Activated T-cell treated with anti-CD3 and anti-CD28 coated beads, Interleukin-2, amount 50 U/mL, for 4 hours (primary cell): Measurements from ENCODE around the gene SOX5. TPM values are rescaled to one million over a fixed set of nuclear protein-coding genes. Genes with fewer than 3 reads are reported as not detected.

Source experiments
- ATAC-seq, 2 donors: fragments of 200-7000 bp; cut with Tn5 transposase; one replicate each; pipeline ENCODE4 v1.10.0; 2021
- DNase-seq: peaks from one replicate; pipeline ENCODE4 v3.0.0-alpha.2; 2020
- H3K27me3 Mint-ChIP-seq: one replicate; pipeline ENCODE4 v1.8.0; 2021; ENCODE audit warnings: low read depth, mixed read lengths
- H3K36me3 Mint-ChIP-seq: one replicate; pipeline ENCODE4 v1.8.0; 2022; ENCODE audit warnings: mixed read lengths; ENCODE audit not compliant: insufficient read depth
- H3K4me1 Mint-ChIP-seq: one replicate; pipeline ENCODE4 v1.8.0; 2021; ENCODE audit warnings: low read depth, mixed read lengths
- H3K4me3 Mint-ChIP-seq: one replicate; pipeline ENCODE4 v1.8.0; 2021; ENCODE audit warnings: mild to moderate bottlenecking, moderate library complexity, mixed read lengths
- H3K9me3 Mint-ChIP-seq: one replicate; pipeline ENCODE4 v1.8.0; 2021; ENCODE audit warnings: mixed read lengths
- total RNA-seq, 3 donors: library from RNA; stranded (reverse); gene quantifications; one replicate each; pipeline ENCODE4 v1.2.1, GENCODE V29; 2021

SOX5 gene
- total RNA-seq, 3 donors from 2014 or later, result 0.15 to 1.7 (median 0.34) TPM

DNA sequence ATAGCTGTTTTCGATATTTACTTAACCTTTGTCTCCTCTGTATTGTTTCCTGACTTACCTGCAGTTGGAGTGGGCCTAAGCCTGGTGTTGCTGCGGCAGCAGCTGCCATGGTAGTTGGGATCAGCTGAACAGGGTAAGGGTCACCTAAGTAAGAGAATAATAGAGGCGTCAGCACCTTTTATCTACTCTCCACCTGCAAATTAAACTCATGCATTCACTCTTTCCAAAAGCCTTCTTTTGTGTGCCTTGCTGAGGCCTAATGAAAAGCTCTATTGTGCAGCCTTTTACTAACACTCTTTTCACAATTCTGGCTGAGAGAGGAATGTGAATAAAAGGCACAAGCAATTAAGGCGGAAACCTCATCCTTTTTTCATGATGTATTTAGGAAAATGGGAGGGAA is 308.7 kb downstream of the SOX5 start:
- Mint-ChIP-seq H3K9me3 (peaks cover 9% of the 10 kb centered on the region), H3K36me3 (no peaks in the 10 kb centered on the region), H3K4me3 (no peak overlapping the region), H3K4me1 (no peaks in the 10 kb centered on the region), H3K27me3 (no peaks in the 10 kb centered on the region)
- DNase-seq (no peak), ATAC-seq (no peak)

DNA sequence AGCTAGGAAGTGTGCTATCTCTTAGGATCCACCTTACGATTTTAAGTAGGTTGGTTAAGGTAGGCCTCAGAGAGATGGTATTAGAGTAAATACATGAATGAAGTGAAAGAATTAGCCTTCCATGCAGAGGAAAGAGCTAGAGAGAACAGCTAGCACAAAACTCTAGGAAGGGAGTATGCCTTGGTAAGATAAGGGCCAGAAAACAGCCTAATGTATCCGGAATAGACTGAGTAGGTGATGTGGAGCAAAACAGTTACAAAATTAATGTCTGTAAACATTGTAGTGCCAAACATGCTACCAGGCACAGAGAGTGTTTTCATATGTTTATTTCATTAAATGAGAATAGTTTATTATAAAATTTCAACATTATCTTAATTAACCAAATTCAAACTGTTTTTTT is 315.1 kb downstream of the SOX5 start:
- no peak for ATAC-seq
- no peak for DNase-seq
- Mint-ChIP-seq H3K4me1 (no peaks in the 10 kb centered on the region), H3K9me3 (peaks cover 3% of the 10 kb centered on the region), H3K4me3 (no peak overlapping the region), H3K36me3 (no peaks in the 10 kb centered on the region), H3K27me3 (no peaks in the 10 kb centered on the region)

DNA sequence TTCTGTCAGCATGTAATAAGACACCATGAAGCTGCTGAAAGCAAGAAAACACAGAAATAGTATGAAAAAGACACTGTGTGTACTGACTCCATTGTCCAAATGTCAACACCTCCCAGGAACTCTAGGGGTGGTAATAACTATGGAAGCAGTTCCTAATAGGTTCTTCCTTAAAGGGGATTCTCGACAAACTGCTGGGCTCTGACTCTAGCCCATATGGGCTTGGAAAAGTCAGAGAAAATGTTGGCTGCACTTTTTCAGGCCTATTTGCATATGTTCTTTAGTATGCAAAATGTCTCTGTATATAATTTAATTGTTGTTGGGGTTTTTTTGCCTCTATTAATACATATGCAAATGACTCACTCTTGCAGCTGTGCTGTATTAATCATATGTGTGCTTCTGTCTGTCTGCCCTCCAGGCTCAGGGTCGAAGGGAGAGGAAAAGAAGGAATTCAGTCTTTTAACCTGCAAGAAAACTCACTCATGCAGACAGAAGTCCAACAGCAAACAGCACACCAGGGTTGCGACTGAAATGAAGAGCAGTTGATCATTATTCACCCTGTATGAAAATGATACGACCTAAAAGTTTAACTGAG is 317.6 kb downstream of the SOX5 start:
- no peak for DNase-seq
- Mint-ChIP-seq H3K4me1 (no peaks in the 10 kb centered on the region), H3K4me3 (no peak overlapping the region), H3K36me3 (no peaks in the 10 kb centered on the region), H3K27me3 (no peaks in the 10 kb centered on the region), H3K9me3 (peaks cover 3% of the 10 kb centered on the region)
- ATAC-seq, result no peak

DNA sequence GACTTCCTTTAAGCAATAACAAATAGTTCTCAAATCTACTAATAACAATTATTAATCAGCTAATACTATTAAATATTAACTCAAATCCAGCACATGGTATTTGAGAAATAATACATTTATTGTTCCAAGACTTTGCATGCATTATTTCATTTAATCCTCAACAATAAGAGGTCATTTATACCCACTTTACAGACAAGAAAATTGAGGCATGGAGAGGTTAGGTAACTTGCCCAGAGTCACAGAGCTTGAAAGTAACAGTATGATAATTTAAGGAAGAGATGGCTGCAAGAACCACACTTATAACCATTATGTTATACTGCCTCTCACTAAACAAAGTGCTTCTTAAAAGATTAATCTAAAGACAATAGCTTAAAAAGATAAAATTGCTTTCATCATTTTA is 318.9 kb downstream of the SOX5 start:
- H3K27me3 Mint-ChIP-seq, result no peaks in the 10 kb centered on the region
- no peak for DNase-seq
- no peaks in the 10 kb centered on the region for H3K4me1 Mint-ChIP-seq

DNA sequence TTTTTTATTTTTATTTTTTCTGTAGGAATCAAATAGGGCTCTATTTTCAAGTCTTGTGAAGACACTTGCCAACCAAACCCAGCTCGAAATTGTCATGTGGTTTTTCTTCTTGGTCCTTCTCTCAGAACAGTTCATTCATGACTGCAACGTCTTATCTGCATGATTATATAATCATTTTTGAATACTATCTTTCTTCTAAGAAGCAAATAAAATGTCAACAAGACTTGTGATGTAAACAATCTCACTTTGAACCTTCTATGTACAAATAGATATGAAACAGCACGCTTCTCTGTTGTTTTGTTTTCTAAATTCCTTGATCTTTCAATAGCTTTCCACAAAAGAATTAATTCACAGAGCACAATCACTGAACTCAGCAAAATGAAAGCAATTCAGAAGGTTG is 320.7 kb downstream of the SOX5 start:
- no peaks in the 10 kb centered on the region for H3K27me3 Mint-ChIP-seq
- DNase-seq (no peak), ATAC-seq (no peak)
- no peak overlapping the region for H3K4me3 Mint-ChIP-seq
- H3K4me1 Mint-ChIP-seq, result no peaks in the 10 kb centered on the region
- no peaks in the 10 kb centered on the region for H3K9me3 Mint-ChIP-seq
- no peaks in the 10 kb centered on the region for H3K36me3 Mint-ChIP-seq

More for the DNA sequence above, 318.9 kb downstream of the SOX5 start:
- ATAC-seq, result no peak
- Mint-ChIP-seq H3K9me3 (peaks cover 3% of the 10 kb centered on the region), H3K36me3 (no peaks in the 10 kb centered on the region), H3K4me3 (no peak overlapping the region)

DNA sequence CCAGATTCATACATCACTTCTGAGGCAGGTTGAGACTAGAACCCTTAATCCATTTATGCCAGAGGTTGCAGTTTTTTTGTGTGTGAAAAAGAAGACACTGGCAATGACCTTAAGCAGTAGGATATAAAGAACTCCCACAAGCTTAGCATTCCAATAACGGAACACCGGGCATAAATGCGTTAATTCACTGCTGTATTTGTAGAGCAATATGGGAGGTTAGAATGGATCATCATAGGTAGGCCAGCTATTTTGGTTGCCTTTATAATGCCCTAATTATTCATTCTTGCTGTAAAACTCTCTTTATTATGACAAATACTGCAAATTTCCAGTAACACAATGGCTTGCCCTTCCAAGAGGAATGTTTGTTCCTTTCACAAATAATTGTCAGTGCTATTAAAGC is 322.7 kb downstream of the SOX5 start:
- ATAC-seq (no peak), DNase-seq (no peak)
- Mint-ChIP-seq H3K27me3 (no peaks in the 10 kb centered on the region), H3K9me3 (no peaks in the 10 kb centered on the region), H3K4me1 (no peaks in the 10 kb centered on the region), H3K36me3 (no peaks in the 10 kb centered on the region), H3K4me3 (no peak overlapping the region)

DNA sequence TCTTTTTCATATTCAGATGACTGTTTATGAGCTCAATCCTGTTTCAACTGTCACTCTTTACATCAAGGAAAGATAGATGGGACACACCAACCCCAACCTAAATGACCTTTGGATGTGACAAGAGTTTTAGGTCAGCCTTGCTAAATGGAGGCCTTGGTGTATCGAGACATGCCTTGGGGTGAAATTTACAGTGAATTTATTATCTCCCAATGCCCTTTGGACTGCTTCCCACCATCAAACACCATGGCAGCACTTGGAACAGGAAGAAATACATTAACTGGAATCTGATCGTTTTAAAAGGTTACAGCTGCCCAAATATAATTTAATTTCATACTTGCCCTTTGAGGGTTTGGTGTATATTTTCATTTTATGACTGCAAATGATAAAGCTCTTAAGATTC is 327.6 kb downstream of the SOX5 start:
- Mint-ChIP-seq H3K9me3 (no peaks in the 10 kb centered on the region), H3K27me3 (no peaks in the 10 kb centered on the region), H3K4me1 (no peaks in the 10 kb centered on the region), H3K4me3 (no peak overlapping the region), H3K36me3 (no peaks in the 10 kb centered on the region)
- DNase-seq (no peak), ATAC-seq (no peak)

DNA sequence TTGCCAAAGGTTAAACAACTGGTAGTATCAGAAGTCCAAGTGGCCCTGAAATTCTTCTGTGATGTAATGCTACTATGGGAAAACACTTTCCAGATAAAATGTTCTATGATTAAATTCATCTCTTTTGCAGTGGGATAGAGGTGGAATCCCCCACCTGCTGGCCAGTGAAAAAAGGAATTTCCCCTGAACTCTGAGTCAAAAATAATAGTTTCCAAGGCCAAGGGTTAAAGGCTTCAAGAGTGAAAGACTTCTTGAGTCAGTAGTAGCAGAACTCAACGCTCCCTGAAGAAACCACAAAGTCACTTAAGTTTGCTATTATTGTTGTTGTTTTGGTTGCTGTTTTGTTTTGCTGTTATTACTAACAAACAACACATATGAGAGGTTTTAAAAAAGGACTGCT is 330.8 kb downstream of the SOX5 start:
- Mint-ChIP-seq H3K9me3 (peaks cover 10% of the 10 kb centered on the region), H3K4me1 (no peaks in the 10 kb centered on the region), H3K36me3 (no peaks in the 10 kb centered on the region), H3K4me3 (no peak overlapping the region), H3K27me3 (no peaks in the 10 kb centered on the region)
- DNase-seq, result no peak
- ATAC-seq, result no peak

DNA sequence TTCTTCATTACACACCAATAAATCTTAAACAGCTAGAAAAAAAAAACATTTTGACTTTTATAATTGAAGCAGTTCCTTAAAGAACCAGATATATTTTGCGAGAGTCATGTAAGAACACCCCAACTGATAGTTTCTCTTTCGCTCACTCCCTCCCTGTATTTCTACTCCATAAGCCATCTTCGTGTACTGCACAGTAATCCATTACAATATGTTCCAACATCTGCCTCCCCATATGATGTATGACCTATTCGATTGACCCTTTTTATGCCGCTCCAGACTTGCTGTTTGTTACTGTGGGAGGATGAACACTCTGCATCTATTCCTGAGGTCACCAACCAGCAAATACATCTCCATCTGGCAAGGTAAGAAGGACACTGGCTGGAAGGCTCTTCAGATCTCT is 331.7 kb downstream of the SOX5 start:
- no peak overlapping the region for H3K4me3 Mint-ChIP-seq
- H3K36me3 Mint-ChIP-seq, result no peaks in the 10 kb centered on the region
- H3K9me3 Mint-ChIP-seq, result peaks cover 10% of the 10 kb centered on the region
- H3K27me3 Mint-ChIP-seq, result no peaks in the 10 kb centered on the region
- DNase-seq (no peak), ATAC-seq (no peak)
- no peaks in the 10 kb centered on the region for H3K4me1 Mint-ChIP-seq

DNA sequence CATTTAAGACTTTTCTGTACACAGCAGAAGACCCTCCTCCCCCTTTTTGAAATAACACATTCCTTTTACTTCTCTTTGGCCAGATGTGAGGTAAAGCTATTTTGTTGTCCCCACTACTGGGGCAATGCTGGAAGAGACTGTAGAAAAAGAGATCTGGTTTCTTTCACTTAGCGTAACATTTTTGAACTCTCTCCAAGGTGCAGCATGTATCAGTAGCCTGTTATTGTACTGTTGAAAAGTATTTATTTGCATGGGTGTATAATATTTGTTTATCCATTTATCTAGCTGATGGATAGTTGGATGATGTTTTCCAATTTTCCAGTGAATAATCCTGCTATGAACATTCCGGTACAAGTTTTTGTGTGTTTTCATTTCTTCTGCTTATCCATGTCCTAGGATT is 335.2 kb downstream of the SOX5 start:
- H3K4me1 Mint-ChIP-seq, result no peaks in the 10 kb centered on the region
- H3K27me3 Mint-ChIP-seq, result no peaks in the 10 kb centered on the region
- peaks cover 10% of the 10 kb centered on the region for H3K9me3 Mint-ChIP-seq
- H3K4me3 Mint-ChIP-seq, result no peak overlapping the region
- ATAC-seq (no peak), DNase-seq (no peak)
- H3K36me3 Mint-ChIP-seq, result no peaks in the 10 kb centered on the region

DNA sequence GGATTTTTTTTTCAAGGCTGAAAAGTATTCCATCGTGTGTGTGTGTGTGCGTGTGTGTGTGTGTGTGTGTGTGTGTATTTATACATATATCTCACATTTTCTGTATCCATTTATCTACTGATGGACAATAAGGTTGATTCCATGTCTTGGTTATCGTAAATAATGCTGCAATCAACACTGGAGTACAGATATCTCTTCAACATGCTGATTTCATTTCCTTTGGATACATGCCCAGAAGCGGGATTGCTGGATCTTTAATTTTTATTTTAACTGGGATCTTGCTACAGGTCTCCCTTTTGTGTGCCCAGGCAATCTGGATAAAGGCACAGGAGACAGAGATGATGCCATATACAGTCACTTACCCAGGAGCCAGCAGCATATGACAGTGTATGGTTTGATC is 338.1 kb downstream of the SOX5 start:
- Mint-ChIP-seq H3K9me3 (peaks cover 10% of the 10 kb centered on the region), H3K4me1 (no peaks in the 10 kb centered on the region)

DNA sequence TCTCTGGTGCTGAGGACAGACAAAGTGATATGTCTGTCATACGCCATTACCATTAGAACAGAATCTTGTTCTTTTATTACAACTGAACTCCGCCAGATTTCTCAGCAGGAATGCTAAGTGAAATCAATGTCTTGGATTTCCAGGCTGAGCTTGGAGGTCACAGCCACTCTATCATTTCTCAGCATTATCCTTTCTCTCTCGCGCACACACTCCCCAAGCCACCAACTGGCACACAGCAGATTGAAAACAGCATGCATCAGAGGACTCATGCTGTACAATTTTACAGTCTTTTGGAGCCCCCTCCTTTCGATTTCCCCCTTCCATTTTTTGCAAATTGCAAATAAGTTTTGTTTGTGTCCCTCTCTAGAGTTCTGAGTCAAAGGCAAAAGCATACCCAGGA is 348.6 kb downstream of the SOX5 start:
- Mint-ChIP-seq H3K4me1 (no peaks in the 10 kb centered on the region), H3K9me3 (peaks cover 11% of the 10 kb centered on the region), H3K36me3 (no peaks in the 10 kb centered on the region), H3K27me3 (no peaks in the 10 kb centered on the region), H3K4me3 (no peak overlapping the region)
- ATAC-seq (no peak), DNase-seq (no peak)

More for the DNA sequence above, 338.1 kb downstream of the SOX5 start:
- no peak for DNase-seq
- ATAC-seq, result no peak
- Mint-ChIP-seq H3K36me3 (no peaks in the 10 kb centered on the region), H3K4me3 (no peak overlapping the region), H3K27me3 (no peaks in the 10 kb centered on the region)

DNA sequence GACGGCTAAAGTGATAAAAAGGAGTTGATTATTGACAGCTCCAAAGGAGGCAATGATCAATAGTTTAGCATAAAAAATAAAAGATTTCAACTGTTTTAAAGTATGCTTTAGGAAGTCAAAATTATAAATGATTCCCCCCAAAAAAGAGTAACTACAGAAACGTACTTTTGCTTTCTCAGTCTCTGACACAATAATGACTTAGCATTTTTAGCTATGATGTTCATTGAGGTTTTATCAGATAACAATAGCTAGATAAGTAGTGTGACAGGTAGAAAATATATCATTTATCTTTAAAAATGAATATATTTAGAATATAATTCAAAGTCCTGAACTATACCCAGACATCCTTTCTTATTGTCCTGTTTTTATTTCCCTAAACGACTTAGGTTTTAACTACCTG is 352.9 kb downstream of the SOX5 start:
- Mint-ChIP-seq H3K27me3 (no peaks in the 10 kb centered on the region), H3K36me3 (no peaks in the 10 kb centered on the region), H3K4me3 (no peak overlapping the region), H3K9me3 (peaks cover 6% of the 10 kb centered on the region), H3K4me1 (no peaks in the 10 kb centered on the region)
- DNase-seq (no peak), ATAC-seq (no peak)

DNA sequence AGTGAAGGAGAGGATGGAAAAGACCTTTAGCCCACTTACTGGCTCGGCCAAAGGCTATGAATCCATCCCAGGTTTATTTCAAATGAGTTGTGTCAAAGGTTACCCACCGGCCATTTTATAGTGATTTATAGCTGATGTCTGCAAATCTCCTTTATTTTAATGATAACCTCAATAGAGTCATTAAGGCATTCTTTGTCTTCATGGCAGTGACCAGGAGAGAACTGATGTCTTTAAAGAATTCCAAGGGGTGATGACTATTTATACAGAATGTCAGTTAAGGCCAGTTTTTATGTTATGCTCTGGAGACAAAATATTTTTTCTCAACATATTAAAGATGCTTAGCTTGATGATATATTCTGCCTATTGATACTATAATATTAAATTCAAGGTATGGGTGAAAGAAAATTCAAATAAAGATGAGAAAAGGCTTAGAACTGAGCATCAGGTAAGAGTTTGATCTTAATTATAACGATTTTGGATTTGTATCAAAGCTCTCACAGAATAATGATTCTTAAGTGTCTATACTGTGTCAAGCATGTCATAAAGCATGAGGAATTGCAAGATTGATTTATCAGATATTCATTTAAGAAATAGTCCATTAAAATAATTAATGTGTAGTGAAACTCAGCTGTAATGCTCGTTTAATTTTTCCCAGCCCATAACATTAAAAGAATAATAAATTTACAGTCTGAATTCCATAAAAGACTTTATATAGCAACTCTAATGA is 361.5 kb downstream of the SOX5 start:
- H3K4me3 Mint-ChIP-seq, result no peak overlapping the region
- DNase-seq, result no peak
- ATAC-seq, result no peak
- H3K36me3 Mint-ChIP-seq, result no peaks in the 10 kb centered on the region
- peaks cover 13% of the 10 kb centered on the region for H3K9me3 Mint-ChIP-seq
- no peaks in the 10 kb centered on the region for H3K27me3 Mint-ChIP-seq
- no peaks in the 10 kb centered on the region for H3K4me1 Mint-ChIP-seq

DNA sequence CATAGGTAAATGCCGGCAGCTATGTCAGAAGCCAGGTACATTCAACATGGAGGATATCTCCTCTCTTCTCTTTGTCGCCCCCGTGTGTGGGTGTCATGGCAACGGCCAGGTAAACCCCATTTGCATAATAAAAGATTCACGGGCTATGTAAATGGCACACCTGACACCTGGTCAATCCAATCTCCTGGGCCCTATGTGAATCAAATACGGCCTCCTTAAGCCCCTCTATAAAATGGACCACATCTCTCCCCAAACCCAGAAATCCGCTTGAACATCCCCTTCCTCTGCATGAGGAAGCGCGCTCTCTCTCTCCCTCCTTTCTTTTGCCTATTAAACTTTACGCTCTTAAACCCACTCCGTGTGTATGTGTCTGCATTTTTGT is 363.7 kb downstream of the SOX5 start:
- Mint-ChIP-seq H3K27me3 (no peaks in the 10 kb centered on the region), H3K4me3 (no peak overlapping the region), H3K9me3 (peaks cover 13% of the 10 kb centered on the region), H3K36me3 (no peaks in the 10 kb centered on the region), H3K4me1 (no peaks in the 10 kb centered on the region)
- no peak for DNase-seq
- no peak for ATAC-seq
